Vagina (tissue), 2 donors: ENCODE results near the gene ARID1A.

Source experiments
- CTCF ChIP-seq, 3 experiments: fragments of 450-650 bp in 2 of 3; fragments of 200-600 bp in 1 of 3; sonication (generic) in 1 of 3; IDR thresholded peaks; one replicate each; pipeline ENCODE4 v1.5.1; 2017 to 2019; ENCODE audit warnings: antibody characterized with exemption in 3 of 3, mild to moderate bottlenecking in 2 of 3, moderate library complexity in 2 of 3
- POLR2A ChIP-seq, 2 donors: fragments of 450-650 bp; IDR thresholded peaks; one replicate each; pipeline ENCODE4 v1.6.1; 2017; ENCODE audit warnings: antibody characterized with exemption in 2 of 2, mild to moderate bottlenecking in 2 of 2, moderate library complexity in 2 of 2
- POLR2AphosphoS5 ChIP-seq, 2 donors: sonication (generic); formaldehyde crosslinking; IDR thresholded peaks; one replicate each; pipeline ENCODE4 v1.9.0; 2017; ENCODE audit warnings: antibody characterized with exemption in 2 of 2, mild to moderate bottlenecking in 2 of 2, low read depth in 1 of 2; ENCODE audit not compliant: insufficient read depth in 1 of 2

GRCh38 chr1:26677306-26678115 is 18.3 kb upstream of the ARID1A start:
- TF ChIP-seq POLR2AphosphoS5 (IDR thresholded peaks at IDR 0.05; ENCODE audit: insufficient read depth in 1 of 2, low read depth in 1 of 2) (peak; percentile 29 to 86), CTCF (IDR thresholded peaks at IDR 0.05) (peak in 2 of 3 experiments; percentile 40 to 47), POLR2A (IDR thresholded peaks at IDR 0.05) (no peak)
